ENCODE measurements around the gene CFAP58.

- TF ChIP-seq CTCF (IDR thresholded peaks at IDR 0.05; ENCODE audit: low read depth, low read length, missing input control) (no peak), RXRA (IDR thresholded peaks at IDR 0.05) (no peak), SP1 (IDR thresholded peaks at IDR 0.05) (no peak), JUND (IDR thresholded peaks at IDR 0.05) (no peak), TAF1 (conservative IDR thresholded peaks at IDR 0.05) (peak; percentile 33), ATF3 (IDR thresholded peaks at IDR 0.05) (no peak)
- TF ChIP-seq, protein P1, sequence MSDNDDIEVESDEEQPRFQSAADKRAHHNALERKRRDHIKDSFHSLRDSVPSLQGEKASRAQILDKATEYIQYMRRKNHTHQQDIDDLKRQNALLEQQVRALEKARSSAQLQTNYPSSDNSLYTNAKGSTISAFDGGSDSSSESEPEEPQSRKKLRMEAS (IDR thresholded peaks at IDR 0.05): no peak
- TF ChIP-seq, protein P2, sequence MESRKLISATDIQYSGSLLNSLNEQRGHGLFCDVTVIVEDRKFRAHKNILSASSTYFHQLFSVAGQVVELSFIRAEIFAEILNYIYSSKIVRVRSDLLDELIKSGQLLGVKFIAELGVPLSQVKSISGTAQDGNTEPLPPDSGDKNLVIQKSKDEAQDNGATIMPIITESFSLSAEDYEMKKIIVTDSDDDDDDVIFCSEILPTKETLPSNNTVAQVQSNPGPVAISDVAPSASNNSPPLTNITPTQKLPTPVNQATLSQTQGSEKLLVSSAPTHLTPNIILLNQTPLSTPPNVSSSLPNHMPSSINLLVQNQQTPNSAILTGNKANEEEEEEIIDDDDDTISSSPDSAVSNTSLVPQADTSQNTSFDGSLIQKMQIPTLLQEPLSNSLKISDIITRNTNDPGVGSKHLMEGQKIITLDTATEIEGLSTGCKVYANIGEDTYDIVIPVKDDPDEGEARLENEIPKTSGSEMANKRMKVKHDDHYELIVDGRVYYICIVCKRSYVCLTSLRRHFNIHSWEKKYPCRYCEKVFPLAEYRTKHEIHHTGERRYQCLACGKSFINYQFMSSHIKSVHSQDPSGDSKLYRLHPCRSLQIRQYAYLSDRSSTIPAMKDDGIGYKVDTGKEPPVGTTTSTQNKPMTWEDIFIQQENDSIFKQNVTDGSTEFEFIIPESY (IDR thresholded peaks at IDR 0.05): no peak
- TF ChIP-seq, protein P3, sequence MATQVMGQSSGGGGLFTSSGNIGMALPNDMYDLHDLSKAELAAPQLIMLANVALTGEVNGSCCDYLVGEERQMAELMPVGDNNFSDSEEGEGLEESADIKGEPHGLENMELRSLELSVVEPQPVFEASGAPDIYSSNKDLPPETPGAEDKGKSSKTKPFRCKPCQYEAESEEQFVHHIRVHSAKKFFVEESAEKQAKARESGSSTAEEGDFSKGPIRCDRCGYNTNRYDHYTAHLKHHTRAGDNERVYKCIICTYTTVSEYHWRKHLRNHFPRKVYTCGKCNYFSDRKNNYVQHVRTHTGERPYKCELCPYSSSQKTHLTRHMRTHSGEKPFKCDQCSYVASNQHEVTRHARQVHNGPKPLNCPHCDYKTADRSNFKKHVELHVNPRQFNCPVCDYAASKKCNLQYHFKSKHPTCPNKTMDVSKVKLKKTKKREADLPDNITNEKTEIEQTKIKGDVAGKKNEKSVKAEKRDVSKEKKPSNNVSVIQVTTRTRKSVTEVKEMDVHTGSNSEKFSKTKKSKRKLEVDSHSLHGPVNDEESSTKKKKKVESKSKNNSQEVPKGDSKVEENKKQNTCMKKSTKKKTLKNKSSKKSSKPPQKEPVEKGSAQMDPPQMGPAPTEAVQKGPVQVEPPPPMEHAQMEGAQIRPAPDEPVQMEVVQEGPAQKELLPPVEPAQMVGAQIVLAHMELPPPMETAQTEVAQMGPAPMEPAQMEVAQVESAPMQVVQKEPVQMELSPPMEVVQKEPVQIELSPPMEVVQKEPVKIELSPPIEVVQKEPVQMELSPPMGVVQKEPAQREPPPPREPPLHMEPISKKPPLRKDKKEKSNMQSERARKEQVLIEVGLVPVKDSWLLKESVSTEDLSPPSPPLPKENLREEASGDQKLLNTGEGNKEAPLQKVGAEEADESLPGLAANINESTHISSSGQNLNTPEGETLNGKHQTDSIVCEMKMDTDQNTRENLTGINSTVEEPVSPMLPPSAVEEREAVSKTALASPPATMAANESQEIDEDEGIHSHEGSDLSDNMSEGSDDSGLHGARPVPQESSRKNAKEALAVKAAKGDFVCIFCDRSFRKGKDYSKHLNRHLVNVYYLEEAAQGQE (IDR thresholded peaks at IDR 0.05): no peak
Measured at GRCh38 chr10:104337521-104337984, 16.1 kb upstream of the CFAP58 start.

Measured in liver (tissue), 3 donors.